ENCODE measurements around the gene PTPRD. TPM values are rescaled to one million over a fixed set of nuclear protein-coding genes. Genes with fewer than 3 reads are reported as not detected.

The PTPRD gene
- total RNA-seq, 1 donor from 2014 or later: 15.6 TPM

GRCh38 chr9:8349376-8349775, 2263.4 kb downstream of the PTPRD start:
- no peak for TF ChIP-seq CTCF (IDR thresholded peaks at IDR 0.05; ENCODE audit: borderline replicate concordance)
- intact Hi-C loops (cut with micrococcal nuclease): no loop called here
- DNase-seq: no peak
- H3K27me3 ChIP-seq (ENCODE audit: low read depth): no peaks in the 10 kb centered on the region
- H3K4me1 ChIP-seq: no peaks in the 10 kb centered on the region
- H3K36me3 ChIP-seq: no peaks in the 10 kb centered on the region
- no peak overlapping the region for H3K4me3 ChIP-seq
- no peaks in the 10 kb centered on the region for H3K9me3 ChIP-seq (replicated peaks)
- H3K27ac ChIP-seq (replicated peaks): no peak overlapping the region

DNA sequence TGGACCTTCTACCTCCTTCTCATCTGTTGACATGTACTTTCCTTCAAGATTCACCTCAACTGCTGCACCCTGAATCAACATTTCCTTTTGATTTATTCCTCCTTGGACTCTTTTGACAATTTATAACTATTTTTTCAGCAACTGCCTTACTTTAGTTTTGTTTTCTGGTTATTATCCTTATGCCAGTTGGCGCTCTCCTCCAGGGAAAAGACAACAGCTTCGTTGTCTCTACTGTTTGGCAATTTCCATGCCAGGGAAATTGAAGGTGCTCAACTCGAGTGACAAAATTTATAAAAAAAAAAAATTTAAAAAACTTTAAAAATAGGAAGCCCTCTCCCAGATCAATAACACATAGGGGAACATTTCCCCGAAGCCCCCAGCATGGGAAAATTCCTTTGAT, 2264.0 kb downstream of the PTPRD start:
- H3K27ac ChIP-seq (replicated peaks): no peak overlapping the region
- H3K27me3 ChIP-seq (ENCODE audit: low read depth): no peaks in the 10 kb centered on the region
- no peak overlapping the region for H3K4me3 ChIP-seq
- H3K36me3 ChIP-seq: no peaks in the 10 kb centered on the region
- TF ChIP-seq CTCF (IDR thresholded peaks at IDR 0.05; ENCODE audit: borderline replicate concordance): no peak
- H3K9me3 ChIP-seq (replicated peaks): no peaks in the 10 kb centered on the region
- intact Hi-C loops (cut with micrococcal nuclease): no loop called here
- no peak for DNase-seq
- H3K4me1 ChIP-seq: no peaks in the 10 kb centered on the region

DNA sequence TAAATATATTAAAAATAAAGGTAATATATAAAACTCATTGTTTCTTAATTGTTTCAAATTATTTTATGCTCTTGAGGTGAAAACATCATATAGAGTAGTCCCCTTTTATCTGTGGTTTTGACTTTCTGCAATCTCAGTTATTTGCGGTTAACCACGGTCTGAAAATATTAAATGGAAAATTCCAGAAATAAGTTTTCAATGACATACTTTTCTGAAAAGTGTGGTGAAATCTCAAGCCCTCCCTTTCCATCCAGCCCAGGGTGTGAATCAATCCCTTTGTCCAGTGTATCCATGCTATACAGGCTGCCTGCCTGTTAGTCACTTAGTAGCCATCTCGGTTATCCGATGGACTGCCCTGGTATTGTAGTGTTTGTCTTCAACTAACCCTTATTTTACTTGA, 2266.5 kb downstream of the PTPRD start:
- no peak overlapping the region for H3K4me3 ChIP-seq
- no peak for DNase-seq
- no peak for TF ChIP-seq CTCF (IDR thresholded peaks at IDR 0.05; ENCODE audit: borderline replicate concordance)
- no peak overlapping the region for H3K27ac ChIP-seq (replicated peaks)
- H3K4me1 ChIP-seq: no peaks in the 10 kb centered on the region
- H3K27me3 ChIP-seq (ENCODE audit: low read depth): no peaks in the 10 kb centered on the region
- no peaks in the 10 kb centered on the region for H3K9me3 ChIP-seq (replicated peaks)
- H3K36me3 ChIP-seq: no peaks in the 10 kb centered on the region
- intact Hi-C loops (cut with micrococcal nuclease): no loop called here

DNA sequence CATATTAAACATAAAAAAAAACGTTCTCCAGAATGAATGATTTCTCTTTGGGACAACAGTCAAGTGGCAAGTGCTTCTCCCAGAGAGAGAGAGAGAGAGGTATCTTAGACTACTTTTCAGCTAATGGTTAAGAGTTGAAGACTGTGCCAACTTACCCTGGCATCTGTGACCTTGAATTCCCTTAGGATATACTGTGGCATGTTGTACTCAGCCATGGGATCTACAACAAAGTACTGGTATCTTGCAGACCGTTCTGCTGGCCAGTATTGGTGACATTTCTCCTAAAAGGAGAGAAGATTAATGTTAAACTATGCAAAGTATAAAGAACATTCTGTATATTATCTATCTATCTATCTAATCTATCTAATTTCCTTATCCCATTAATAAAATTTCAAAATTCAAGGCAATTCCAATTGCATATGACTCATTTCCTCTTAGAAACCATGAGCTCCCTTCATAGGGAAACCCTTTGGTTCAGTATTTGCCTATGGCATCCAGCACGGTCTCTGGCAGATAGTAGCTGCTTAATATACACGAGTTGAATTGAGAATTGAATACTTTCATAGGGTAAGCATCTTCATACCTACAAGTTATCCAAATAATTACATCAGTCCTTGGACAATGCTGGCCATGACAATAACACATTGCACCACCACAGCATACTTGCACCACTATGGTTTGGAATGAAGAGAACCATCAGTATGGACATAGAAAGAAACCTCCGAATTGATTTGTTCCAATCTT, 2273.9 kb downstream of the PTPRD start:
- no peaks in the 10 kb centered on the region for H3K36me3 ChIP-seq
- H3K27me3 ChIP-seq (ENCODE audit: low read depth): no peaks in the 10 kb centered on the region
- intact Hi-C loops (cut with micrococcal nuclease): no loop called here
- no peaks in the 10 kb centered on the region for H3K9me3 ChIP-seq (replicated peaks)
- peaks cover 18% of the 10 kb centered on the region for H3K4me1 ChIP-seq
- no peak overlapping the region for H3K27ac ChIP-seq (replicated peaks)
- TF ChIP-seq CTCF (IDR thresholded peaks at IDR 0.05; ENCODE audit: borderline replicate concordance): no peak
- DNase-seq: no peak
- H3K4me3 ChIP-seq: no peak overlapping the region

GRCh38 chr9:8337834-8338766, 2274.7 kb downstream of the PTPRD start:
- intact Hi-C loops (cut with micrococcal nuclease): no loop called here
- no peak for DNase-seq
- peaks cover 18% of the 10 kb centered on the region for H3K4me1 ChIP-seq
- H3K27me3 ChIP-seq (ENCODE audit: low read depth): no peaks in the 10 kb centered on the region
- no peak overlapping the region for H3K27ac ChIP-seq (replicated peaks)
- no peaks in the 10 kb centered on the region for H3K36me3 ChIP-seq
- no peaks in the 10 kb centered on the region for H3K9me3 ChIP-seq (replicated peaks)
- no peak for TF ChIP-seq CTCF (IDR thresholded peaks at IDR 0.05; ENCODE audit: borderline replicate concordance)
- no peak overlapping the region for H3K4me3 ChIP-seq
